ENCODE measurements around the gene ZP2.
"Not testable (repeated sequence)": the region's sequence is repeated elsewhere in the genome, so short reads cannot be mapped to it uniquely, and the experiment has no call there.

ZP2 gene

GRCh38 chr16:21197621-21198020 is 13.8 kb downstream of the ZP2 start:
- Histone ChIP-seq H3K4ac (ENCODE audit: low read depth in 1 of 2, low read length in 2 of 2) (no peak overlapping the region), H3K27me3 (ENCODE audit: control insufficient read depth in 1 of 2, insufficient read depth in 1 of 2, low read length in 2 of 2) (peaks cover 37 to 55% of the 10 kb centered on the region in 2 experiments), H4K91ac (ENCODE audit: low read length) (no peak overlapping the region), H2BK15ac (ENCODE audit: low read depth, poor library complexity, severe bottlenecking) (no peak overlapping the region), H2AK5ac (ENCODE audit: low read length, severe bottlenecking) (no peak overlapping the region), H4K8ac (ENCODE audit: low read length) (no peak overlapping the region), H3K79me1 (replicated peaks; ENCODE audit: low read length, poor library complexity, severe bottlenecking) (no peaks in the 10 kb centered on the region), H3K4me2 (ENCODE audit: low read length, poor library complexity, severe bottlenecking) (no peak overlapping the region), H3K36me3 (ENCODE audit: control insufficient read depth in 1 of 2, insufficient read depth in 2 of 2, low read depth in 1 of 2, low read length in 2 of 2) (no peaks in the 10 kb centered on the region), H2BK120ac (ENCODE audit: low read depth, low read length) (no peak overlapping the region), H2AFZ (ENCODE audit: low read depth, low read length) (no peak overlapping the region), H2BK5ac (ENCODE audit: low read depth, low read length, poor library complexity, severe bottlenecking) (no peak overlapping the region), H3K18ac (ENCODE audit: low read depth in 1 of 2, low read length in 2 of 2) (no peak overlapping the region), H3K27ac (ENCODE audit: low read length, poor library complexity, severe bottlenecking) (no peak overlapping the region), H3K4me3 (ENCODE audit: insufficient read depth in 1 of 2, low read depth in 1 of 2, low read length in 2 of 2) (no peak overlapping the region), H3K14ac (ENCODE audit: low read length in 2 of 2) (no peak overlapping the region), H3K23ac (ENCODE audit: low read length in 2 of 2) (no peak overlapping the region), H3K9me3 (ENCODE audit: control insufficient read depth, low read length) (no peaks in the 10 kb centered on the region), H2BK12ac (ENCODE audit: low read length in 2 of 2) (no peak overlapping the region), H3K4me1 (ENCODE audit: control insufficient read depth, insufficient read depth, low read depth, low read length) (peaks cover 2% of the 10 kb centered on the region), H3K9ac (ENCODE audit: low read length) (no peak overlapping the region)
- WGBS = 65% methylated on average over 2 of the region's 3 CpGs
- no peak for DNase-seq

- Histone ChIP-seq H3K27me3 (ENCODE audit: control insufficient read depth in 1 of 2, insufficient read depth in 1 of 2, low read length in 2 of 2) (peaks cover 32 to 51% of the 10 kb centered on the region in 2 experiments), H2BK120ac (ENCODE audit: low read depth, low read length) (no peak overlapping the region), H3K4me3 (ENCODE audit: insufficient read depth in 1 of 2, low read depth in 1 of 2, low read length in 2 of 2) (no peak overlapping the region), H2BK5ac (ENCODE audit: low read depth, low read length, poor library complexity, severe bottlenecking) (no peak overlapping the region), H4K91ac (ENCODE audit: low read length) (no peak overlapping the region), H4K8ac (ENCODE audit: low read length) (no peak overlapping the region), H3K4me2 (ENCODE audit: low read length, poor library complexity, severe bottlenecking) (no peak overlapping the region), H3K4me1 (ENCODE audit: control insufficient read depth, insufficient read depth, low read depth, low read length) (peaks cover 2% of the 10 kb centered on the region), H3K79me1 (replicated peaks; ENCODE audit: low read length, poor library complexity, severe bottlenecking) (no peaks in the 10 kb centered on the region), H3K18ac (ENCODE audit: low read depth in 1 of 2, low read length in 2 of 2) (no peak overlapping the region), H3K14ac (ENCODE audit: low read length in 2 of 2) (no peak overlapping the region), H2BK15ac (ENCODE audit: low read depth, poor library complexity, severe bottlenecking) (no peak overlapping the region), H3K9me3 (ENCODE audit: control insufficient read depth, low read length) (no peaks in the 10 kb centered on the region), H3K9ac (ENCODE audit: low read length) (no peak overlapping the region), H2BK12ac (ENCODE audit: low read length in 2 of 2) (no peak overlapping the region), H2AK5ac (ENCODE audit: low read length, severe bottlenecking) (no peak overlapping the region), H3K27ac (ENCODE audit: low read length, poor library complexity, severe bottlenecking) (no peak overlapping the region), H2AFZ (ENCODE audit: low read depth, low read length) (no peak overlapping the region), H3K4ac (ENCODE audit: low read depth in 1 of 2, low read length in 2 of 2) (no peak overlapping the region), H3K36me3 (ENCODE audit: control insufficient read depth in 1 of 2, insufficient read depth in 2 of 2, low read depth in 1 of 2, low read length in 2 of 2) (no peaks in the 10 kb centered on the region), H3K23ac (ENCODE audit: low read length in 2 of 2) (no peak overlapping the region)
- WGBS = 100% methylated on average over 1 of the region's 1 CpG
- no peak for DNase-seq
These were observed 14.3 kb downstream of the ZP2 start for GRCh38 chr16:21197112-21197511.

- DNase-seq; H3K4me1 ChIP-seq (ENCODE audit: control insufficient read depth, insufficient read depth, low read depth, low read length); H2BK12ac ChIP-seq (ENCODE audit: low read length in 2 of 2); H3K27ac ChIP-seq (ENCODE audit: low read length, poor library complexity, severe bottlenecking); H3K79me1 ChIP-seq (replicated peaks; ENCODE audit: low read length, poor library complexity, severe bottlenecking); H3K36me3 ChIP-seq (ENCODE audit: control insufficient read depth in 1 of 2, insufficient read depth in 2 of 2, low read depth in 1 of 2, low read length in 2 of 2); H2BK120ac ChIP-seq (ENCODE audit: low read depth, low read length); H3K23ac ChIP-seq (ENCODE audit: low read length in 2 of 2); H3K18ac ChIP-seq (ENCODE audit: low read depth in 1 of 2, low read length in 2 of 2); H4K91ac ChIP-seq (ENCODE audit: low read length); H2AFZ ChIP-seq (ENCODE audit: low read depth, low read length); H3K9ac ChIP-seq (ENCODE audit: low read length); H2BK15ac ChIP-seq (ENCODE audit: low read depth, poor library complexity, severe bottlenecking); H4K8ac ChIP-seq (ENCODE audit: low read length); H3K4ac ChIP-seq (ENCODE audit: low read depth in 1 of 2, low read length in 2 of 2); H2BK5ac ChIP-seq (ENCODE audit: low read depth, low read length, poor library complexity, severe bottlenecking); H3K9me3 ChIP-seq (ENCODE audit: control insufficient read depth, low read length); H3K4me2 ChIP-seq (ENCODE audit: low read length, poor library complexity, severe bottlenecking); H3K14ac ChIP-seq (ENCODE audit: low read length in 2 of 2); H2AK5ac ChIP-seq (ENCODE audit: low read length, severe bottlenecking); H3K4me3 ChIP-seq (ENCODE audit: insufficient read depth in 1 of 2, low read depth in 1 of 2, low read length in 2 of 2): not testable (repeated sequence)
- H3K27me3 ChIP-seq (ENCODE audit: control insufficient read depth in 1 of 2, insufficient read depth in 1 of 2, low read length in 2 of 2) = peaks cover 15 to 35% of the 10 kb centered on the region in 2 experiments
- WGBS = 92% methylated on average over 8 of the region's 8 CpGs
These were observed 16.0 kb downstream of the ZP2 start for GRCh38 chr16:21195330-21195729.

GRCh38 chr16:21194771-21195301 is 16.5 kb downstream of the ZP2 start:
- Histone ChIP-seq H2BK120ac (ENCODE audit: low read depth, low read length) (no peak overlapping the region), H3K4me3 (ENCODE audit: insufficient read depth in 1 of 2, low read depth in 1 of 2, low read length in 2 of 2) (no peak overlapping the region), H2BK12ac (ENCODE audit: low read length in 2 of 2) (no peak overlapping the region), H3K27ac (ENCODE audit: low read length, poor library complexity, severe bottlenecking) (no peak overlapping the region), H3K9ac (ENCODE audit: low read length) (no peak overlapping the region), H2BK5ac (ENCODE audit: low read depth, low read length, poor library complexity, severe bottlenecking) (no peak overlapping the region), H4K91ac (ENCODE audit: low read length) (no peak overlapping the region), H3K4ac (ENCODE audit: low read depth in 1 of 2, low read length in 2 of 2) (no peak overlapping the region), H3K27me3 (ENCODE audit: control insufficient read depth in 1 of 2, insufficient read depth in 1 of 2, low read length in 2 of 2) (peaks cover 11 to 32% of the 10 kb centered on the region in 2 experiments), H2AK5ac (ENCODE audit: low read length, severe bottlenecking) (no peak overlapping the region), H2AFZ (ENCODE audit: low read depth, low read length) (no peak overlapping the region), H4K8ac (ENCODE audit: low read length) (no peak overlapping the region), H3K23ac (ENCODE audit: low read length in 2 of 2) (no peak overlapping the region), H3K18ac (ENCODE audit: low read depth in 1 of 2, low read length in 2 of 2) (no peak overlapping the region), H3K4me2 (ENCODE audit: low read length, poor library complexity, severe bottlenecking) (no peak overlapping the region), H3K79me1 (replicated peaks; ENCODE audit: low read length, poor library complexity, severe bottlenecking) (no peaks in the 10 kb centered on the region), H3K9me3 (ENCODE audit: control insufficient read depth, low read length) (no peaks in the 10 kb centered on the region), H3K36me3 (ENCODE audit: control insufficient read depth in 1 of 2, insufficient read depth in 2 of 2, low read depth in 1 of 2, low read length in 2 of 2) (no peaks in the 10 kb centered on the region), H2BK15ac (ENCODE audit: low read depth, poor library complexity, severe bottlenecking) (no peak overlapping the region), H3K4me1 (ENCODE audit: control insufficient read depth, insufficient read depth, low read depth, low read length) (peaks cover 2% of the 10 kb centered on the region), H3K14ac (ENCODE audit: low read length in 2 of 2) (no peak overlapping the region)
- WGBS = 79% methylated on average over 6 of the region's 6 CpGs
- no peak for DNase-seq

Measured in mesenchymal stem cell (in vitro differentiated cells and primary cell).